Measurements from ENCODE around the gene RAB10.
A peak's percentile ranks its signal among the peaks of the same experiment; 100 is the strongest.
"Not testable (repeated sequence)": the region's sequence is repeated elsewhere in the genome, so short reads cannot be mapped to it uniquely, and the experiment has no call there.

The RAB10 gene

GRCh38 chr2:26033818-26034636 is at the start of gene RAB10:
Gene RAB10 (plus strand): TSS chr2:26034084. CDS start chr2:26034609, 525 bp downstream.
- DNase-seq = peak; percentile 96

DNA sequence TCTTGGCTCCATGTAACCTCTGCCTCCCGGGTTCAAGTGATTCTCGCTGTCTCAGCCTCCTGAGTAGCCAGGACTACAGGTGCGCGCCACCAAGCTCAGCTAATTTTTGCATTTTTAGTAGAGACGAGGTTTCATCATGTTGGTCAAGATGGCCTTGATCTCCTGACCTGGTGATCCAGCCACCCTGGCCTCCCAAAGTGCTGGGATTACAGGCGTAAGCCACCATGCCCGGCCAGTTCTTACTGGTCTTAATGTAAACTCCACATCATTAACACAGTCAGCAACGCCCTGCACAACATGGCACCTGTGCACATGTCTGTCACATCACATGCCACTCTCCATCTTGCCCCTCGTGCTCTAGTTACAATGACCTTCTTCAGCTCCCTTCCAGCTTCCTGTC is 45.8 kb upstream of the RAB10 start:
- DNase-seq = no peak

- no peak for DNase-seq
These were observed 44.7 kb upstream of the RAB10 start for GRCh38 chr2:25989154-25989553.

DNA sequence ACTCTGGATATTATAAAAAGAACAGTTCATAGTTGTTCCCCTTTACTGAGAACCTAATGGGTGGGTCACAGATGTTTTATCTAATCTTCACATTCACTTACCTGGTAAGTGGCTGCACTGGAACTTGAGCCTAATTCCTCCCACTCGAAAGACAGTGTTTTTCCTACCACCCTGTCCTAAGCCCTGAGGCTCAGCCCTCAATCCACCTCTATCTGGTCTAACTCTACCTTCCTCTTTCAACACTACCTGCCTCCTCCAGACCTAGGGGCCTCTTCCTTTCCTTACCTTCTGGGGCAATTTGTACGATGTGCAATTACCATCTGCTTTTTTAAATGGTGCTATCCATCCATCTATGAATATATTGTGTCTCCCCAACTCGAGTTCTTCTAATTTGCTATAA is 41.9 kb upstream of the RAB10 start:
- DNase-seq = no peak

DNA sequence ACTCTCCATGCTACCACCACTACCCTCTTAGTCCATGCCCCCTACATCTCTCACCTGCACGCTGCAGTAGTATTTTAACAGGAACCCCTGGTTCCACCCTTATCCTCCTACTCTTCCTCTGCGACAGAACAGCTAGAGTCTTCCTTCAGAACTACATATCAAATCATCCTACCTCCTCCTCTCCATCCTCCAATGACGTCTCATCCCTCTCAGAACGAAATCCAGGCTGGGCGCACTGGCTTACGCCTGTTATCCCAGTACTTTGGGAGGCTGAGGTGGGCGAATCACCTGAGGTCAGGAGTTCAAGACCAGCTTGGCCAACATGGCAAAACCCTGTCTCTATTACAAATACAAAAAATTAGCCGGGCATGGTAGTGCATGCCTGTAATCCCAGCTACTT is 41.3 kb upstream of the RAB10 start:
- DNase-seq = no peak

- DNase-seq = no peak
These were observed 40.8 kb upstream of the RAB10 start for GRCh38 chr2:25993049-25993448.

- DNase-seq = no peak
These were observed 39.4 kb upstream of the RAB10 start for GRCh38 chr2:25994509-25994908.

DNA sequence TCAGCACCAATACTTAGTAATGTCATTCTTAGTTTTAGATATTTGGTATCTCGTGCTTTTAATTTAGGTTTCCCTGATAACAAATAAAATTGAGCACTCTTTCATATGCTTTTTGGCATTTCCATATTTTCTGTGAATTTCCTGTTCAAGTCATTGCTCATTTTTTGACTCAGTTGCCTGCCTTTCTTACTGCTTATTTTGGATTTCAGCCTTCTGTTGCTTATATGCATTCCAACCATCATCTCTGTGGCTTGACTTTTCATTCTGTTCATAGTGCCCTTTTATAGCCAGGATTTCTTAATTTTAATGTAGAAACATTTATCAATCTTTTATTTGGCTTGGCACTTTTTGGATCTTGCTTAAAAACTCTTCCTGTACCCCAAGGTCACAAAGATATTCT is 37.0 kb upstream of the RAB10 start:
- no peak for DNase-seq

DNA sequence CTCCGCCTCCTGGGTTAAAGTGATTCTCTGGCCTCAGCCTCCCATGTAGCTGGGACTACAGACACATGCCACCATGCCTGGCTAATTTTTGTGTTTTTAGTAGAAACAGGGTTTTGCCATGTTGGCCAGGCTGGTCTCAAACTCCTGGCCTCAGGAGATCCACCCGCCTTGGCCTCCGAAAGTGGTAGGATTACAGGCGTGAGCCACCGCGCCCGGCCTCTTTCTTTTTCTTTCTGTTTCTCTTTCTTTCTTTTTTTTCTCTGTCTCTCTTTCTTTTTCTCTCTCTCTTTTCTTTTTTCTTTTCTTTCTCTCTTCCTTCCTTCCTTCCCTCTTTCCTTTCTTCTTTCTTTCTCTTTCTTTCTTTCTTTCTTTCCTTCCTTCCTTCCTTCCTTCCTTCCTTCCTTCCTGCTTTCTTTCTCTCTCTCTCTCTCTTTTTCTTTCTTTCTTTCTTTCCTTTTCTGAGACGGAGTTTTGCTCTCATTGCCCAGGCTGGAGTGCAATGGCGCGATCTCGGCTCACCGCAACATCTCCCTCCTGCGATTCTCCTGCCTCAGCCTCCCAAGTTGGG is 35.0 kb upstream of the RAB10 start:
- not testable (repeated sequence) for DNase-seq

DNA sequence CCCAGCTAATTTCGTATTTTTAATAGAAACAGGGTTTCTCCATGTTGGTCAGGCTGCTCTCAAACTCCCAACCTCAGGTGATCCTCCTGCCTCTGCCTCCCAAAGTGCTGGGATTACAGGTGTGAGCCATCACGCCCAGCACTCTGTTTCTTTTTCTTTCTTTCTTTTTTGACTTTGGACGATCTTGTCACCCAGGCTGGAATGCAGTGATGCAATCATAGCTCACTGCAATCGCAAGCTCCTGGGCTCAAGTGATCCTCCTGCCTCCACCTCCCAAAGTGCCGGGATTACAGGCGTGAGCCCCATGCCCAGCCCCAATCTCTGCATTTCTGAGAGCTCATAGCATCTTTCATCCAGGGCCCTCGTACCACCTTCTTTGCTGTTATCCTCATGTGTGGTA is 34.5 kb upstream of the RAB10 start:
- not testable (repeated sequence) for DNase-seq

DNA sequence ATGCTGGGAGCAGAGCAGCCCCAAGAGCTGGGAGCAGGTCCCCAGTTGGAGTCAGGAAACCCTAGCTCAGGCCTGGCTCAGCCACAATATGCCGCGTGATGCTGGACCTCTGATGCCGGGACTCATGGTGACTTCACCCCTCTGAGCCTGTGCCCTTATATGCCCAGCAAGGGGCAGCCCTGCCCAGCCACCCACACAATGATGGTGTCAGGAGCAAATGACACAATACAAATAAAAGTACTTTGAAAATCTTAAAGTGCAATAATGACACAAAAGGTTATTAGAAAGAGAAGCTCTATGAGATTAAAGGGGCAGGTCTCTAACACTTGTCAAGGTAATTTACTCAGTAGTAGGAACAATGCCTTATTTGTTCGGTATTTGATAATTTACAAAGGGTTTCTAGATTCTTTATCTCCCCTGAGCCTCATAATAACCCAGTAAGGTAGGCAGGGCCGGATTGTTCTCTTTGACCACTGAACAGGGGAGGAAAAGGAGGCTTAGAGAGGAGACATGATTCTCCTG is 33.3 kb upstream of the RAB10 start:
- DNase-seq = no peak

DNA sequence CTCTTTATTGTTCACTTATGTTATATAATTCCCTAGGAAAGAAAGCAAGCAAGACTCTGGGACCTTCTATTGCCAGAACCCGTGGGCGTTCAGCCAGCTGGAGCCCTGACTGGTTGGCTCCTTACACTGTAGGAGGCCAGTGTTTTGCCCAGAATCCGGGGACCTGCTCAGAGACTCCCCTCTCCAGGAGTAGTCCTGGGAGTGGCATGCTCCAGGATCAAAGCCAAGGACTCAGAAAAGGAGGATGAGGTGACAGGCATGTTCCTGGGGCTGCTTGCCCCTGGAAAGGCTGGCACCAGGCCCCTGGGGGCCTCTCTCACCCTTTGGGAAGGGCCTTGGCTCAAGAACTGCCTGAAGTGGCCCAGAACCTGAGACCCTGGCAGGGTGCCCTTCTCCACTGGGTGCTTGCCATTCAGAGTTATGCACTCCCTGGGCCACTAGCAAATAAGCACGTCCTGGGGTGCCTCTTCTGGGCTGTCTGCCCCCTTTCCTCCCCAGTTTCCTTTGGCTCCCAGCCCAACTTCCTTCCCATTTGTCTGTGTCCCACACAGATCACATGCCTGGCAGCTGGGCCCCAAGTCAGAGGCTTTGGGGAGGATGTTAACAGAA is 32.0 kb upstream of the RAB10 start:
- no peak for DNase-seq

DNA sequence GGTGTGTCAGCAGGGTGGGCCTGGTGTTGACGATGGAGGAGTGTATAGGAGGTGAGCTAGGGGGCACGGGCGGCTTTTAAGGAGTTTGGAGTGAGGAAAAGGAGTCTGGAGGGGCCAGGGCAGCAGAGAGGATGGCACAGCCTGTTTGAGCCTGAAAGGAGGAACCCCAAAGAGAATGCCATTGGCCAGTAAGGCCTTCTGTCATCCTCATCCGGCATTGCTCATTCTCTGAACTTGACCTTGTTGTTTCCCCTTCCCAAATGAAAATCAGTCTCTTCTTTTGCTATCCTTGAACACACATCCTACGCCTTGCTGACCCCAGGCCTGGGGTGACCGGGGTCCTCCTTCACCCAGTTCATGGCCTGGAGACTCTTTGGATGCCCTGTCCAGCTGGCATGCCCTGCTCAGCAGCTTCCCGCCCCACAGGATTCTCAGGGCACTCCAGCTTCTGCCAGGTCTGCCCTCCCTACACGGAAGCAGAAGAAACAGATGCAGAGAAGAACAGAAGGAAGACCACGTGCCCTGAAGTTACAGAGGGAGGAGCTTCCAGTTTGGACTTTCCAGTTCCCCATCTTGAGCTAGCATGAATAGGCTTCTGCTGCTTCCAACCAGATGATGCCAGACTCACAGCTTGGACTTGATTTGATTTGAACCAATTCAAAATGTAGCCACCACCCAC is 31.1 kb upstream of the RAB10 start:
- no peak for DNase-seq

GRCh38 chr2:26008095-26008494 is 25.8 kb upstream of the RAB10 start:
- DNase-seq = no peak

- no peak for DNase-seq
These were observed 24.9 kb upstream of the RAB10 start for GRCh38 chr2:26008851-26009566.

- no peak for DNase-seq
These were observed 24.3 kb upstream of the RAB10 start for GRCh38 chr2:26009567-26009963.

DNA sequence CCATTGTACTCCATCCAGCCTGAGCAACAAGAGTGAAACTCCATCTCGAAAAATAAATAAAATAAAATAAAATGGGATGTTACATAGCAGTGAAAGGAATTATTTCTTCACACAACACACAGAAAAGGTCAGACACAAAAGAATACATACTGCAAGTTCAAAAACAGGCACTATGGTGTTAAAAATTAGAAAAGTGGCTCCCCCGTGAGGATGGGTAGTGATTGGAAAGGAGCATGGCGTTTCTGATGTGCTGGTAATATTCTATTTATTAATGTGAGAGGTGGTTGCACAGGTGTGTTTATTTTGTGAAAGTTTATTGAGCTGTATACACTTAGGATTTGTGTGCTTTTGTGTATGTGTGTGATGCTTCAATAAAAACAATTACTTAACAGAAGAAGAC is 22.9 kb upstream of the RAB10 start:
- DNase-seq = no peak

DNA sequence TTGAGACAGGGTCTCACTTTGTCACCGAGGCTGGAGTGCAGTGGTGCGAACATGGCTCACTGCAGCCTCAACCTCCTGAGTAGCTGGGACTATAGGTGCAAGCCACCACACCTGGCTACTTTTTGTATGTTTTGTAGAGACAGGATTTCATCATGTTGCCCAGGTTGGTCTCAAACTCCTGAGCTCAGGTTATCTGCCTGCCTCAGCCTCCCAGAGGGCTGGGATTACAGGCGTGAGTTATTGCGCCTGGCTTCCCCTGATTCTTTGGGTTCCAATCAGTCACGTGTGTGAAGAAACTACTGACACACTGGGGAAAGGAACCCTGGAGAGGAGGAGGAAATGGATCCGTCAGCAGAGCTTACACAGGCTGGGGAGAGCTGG is 22.3 kb upstream of the RAB10 start:
- no peak for DNase-seq

- no peak for DNase-seq
These were observed 21.7 kb upstream of the RAB10 start for GRCh38 chr2:26011990-26012856.

DNA sequence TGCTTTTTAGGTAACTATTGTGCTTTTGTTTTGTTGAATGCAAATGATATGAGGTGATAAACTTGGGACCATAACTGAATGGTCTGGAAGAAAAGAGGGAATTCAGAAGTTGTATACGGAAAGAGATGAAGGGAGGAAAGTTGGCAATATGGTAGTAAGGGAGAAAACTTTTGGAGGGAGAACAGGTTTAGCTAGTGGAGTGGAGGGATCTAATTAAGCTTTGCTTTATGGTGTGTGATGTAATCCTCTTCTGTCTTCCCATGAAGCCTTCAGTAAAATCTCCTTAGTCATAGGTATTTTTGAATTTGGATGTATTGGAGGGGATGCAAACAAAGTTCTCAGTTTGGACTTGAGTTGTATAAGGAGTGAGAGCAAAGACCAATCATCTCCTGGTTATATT is 20.2 kb upstream of the RAB10 start:
- DNase-seq = no peak

DNA sequence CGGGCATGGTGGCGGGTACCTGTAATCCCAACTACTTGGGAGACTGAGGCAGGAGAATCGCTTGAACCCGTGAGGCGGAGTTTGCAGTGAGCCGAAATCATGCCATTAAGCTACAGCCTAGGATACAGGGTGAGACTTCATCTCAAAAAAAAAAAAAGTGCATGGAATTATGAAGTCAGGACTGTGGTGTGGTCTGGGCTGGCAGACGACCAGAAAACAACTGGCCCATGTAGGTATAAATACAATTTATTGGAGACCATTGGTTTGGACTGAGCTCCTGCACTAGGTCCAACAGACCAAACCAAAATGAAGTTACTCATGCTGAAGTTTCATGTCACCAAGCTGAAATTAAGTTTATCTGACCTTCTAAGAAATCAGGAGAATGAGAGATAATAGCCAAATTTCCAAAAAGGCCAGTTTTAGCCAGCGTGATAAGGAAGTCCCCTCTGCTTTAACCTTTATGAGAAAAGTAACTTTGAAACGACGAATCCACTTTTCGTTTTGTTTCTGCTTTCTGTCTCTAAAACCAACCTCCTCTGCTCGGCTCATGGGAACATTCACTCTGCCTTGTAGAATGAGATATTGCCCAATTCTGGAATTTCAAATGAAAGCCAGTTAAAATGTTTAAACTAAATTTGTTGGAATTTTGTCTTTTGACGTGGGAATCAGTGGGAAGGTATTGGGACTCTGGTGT is 17.7 kb upstream of the RAB10 start:
- DNase-seq = no peak
